Transverse colon (tissue), 4 donors: ENCODE results near the gene MYO7B.

Experiments
- POLR2A ChIP-seq: fragments of 450-650 bp; IDR thresholded peaks from one replicate; pipeline ENCODE4 v1.6.1; 2016; ENCODE audit warnings: antibody characterized with exemption, mild to moderate bottlenecking, moderate library complexity
- POLR2AphosphoS5 ChIP-seq, 3 donors: sonication (generic); formaldehyde crosslinking; IDR thresholded peaks; one replicate each; pipeline ENCODE4 v1.6.1; 2016; ENCODE audit warnings: antibody characterized with exemption in 3 of 3
- TF ChIP-seq, protein P1 (sequence below), 5 experiments: fragments of 200-600 bp in 3 of 5; fragments of 450-650 bp in 2 of 5; sonication (generic) in 3 of 5; IDR thresholded peaks; 1 replicate in 2 of 5; 2 replicates in 3 of 5; pipeline ENCODE4 v1.5.1; 2016 to 2017; ENCODE audit warnings: antibody characterized with exemption in 5 of 5, inconsistent platforms in 3 of 5, mild to moderate bottlenecking in 2 of 5, moderate library complexity in 1 of 5

DNA sequence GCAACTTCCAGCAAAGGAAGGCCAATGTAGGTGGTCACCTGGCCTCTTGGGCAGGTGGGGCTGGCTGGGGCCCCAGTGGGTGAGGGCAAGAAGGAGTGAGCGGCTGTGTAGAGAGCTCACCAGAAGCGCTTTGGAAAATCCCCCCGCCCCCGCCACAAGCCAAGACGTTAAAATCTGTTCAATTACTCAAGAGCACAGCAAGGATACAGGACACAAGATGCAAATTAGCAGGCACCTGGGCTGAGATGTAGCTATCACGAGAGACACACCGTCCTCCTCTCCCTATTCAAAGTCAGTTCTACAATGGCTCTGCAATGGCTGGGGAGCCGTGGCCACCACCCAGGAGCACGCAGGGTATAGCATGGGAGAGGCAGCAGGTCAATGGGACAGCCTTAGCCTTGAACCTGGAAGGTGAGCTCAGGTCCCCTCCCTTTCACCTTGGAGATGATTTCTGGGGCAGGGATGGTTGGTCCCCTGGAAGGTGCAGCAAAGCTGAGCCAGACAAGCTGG, 72.0 kb downstream of the MYO7B start:
- TF ChIP-seq, protein P1, sequence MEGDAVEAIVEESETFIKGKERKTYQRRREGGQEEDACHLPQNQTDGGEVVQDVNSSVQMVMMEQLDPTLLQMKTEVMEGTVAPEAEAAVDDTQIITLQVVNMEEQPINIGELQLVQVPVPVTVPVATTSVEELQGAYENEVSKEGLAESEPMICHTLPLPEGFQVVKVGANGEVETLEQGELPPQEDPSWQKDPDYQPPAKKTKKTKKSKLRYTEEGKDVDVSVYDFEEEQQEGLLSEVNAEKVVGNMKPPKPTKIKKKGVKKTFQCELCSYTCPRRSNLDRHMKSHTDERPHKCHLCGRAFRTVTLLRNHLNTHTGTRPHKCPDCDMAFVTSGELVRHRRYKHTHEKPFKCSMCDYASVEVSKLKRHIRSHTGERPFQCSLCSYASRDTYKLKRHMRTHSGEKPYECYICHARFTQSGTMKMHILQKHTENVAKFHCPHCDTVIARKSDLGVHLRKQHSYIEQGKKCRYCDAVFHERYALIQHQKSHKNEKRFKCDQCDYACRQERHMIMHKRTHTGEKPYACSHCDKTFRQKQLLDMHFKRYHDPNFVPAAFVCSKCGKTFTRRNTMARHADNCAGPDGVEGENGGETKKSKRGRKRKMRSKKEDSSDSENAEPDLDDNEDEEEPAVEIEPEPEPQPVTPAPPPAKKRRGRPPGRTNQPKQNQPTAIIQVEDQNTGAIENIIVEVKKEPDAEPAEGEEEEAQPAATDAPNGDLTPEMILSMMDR (IDR thresholded peaks at IDR 0.05) = no peak
- TF ChIP-seq POLR2A (no peak), POLR2AphosphoS5 (IDR thresholded peaks at IDR 0.05) (no peak)
